AML-193 (cell line): Measurements from ENCODE around the gene FBXO24.
"Not testable (repeated sequence)": the region's sequence is repeated elsewhere in the genome, so short reads cannot be mapped to it uniquely, and the experiment has no call there.

Experiments used
- DNase-seq, 2 experiments: peaks; one replicate each; lab custom pipeline; 2025; lab: John Stamatoyannopoulos, UW

Gene FBXO24

GRCh38 chr7:100561491-100562194 lies 24.5 kb upstream of the FBXO24 start:
- DNase-seq: no peak

GRCh38 chr7:100562195-100563099 lies 23.7 kb upstream of the FBXO24 start:
- no peak for DNase-seq

GRCh38 chr7:100563100-100563564 lies 23.0 kb upstream of the FBXO24 start:
- DNase-seq: no peak

- peak; percentile 53 for DNase-seq
Observed at GRCh38 chr7:100563809-100564400, 22.2 kb upstream of the FBXO24 start.

GRCh38 chr7:100564405-100564804 lies 21.7 kb upstream of the FBXO24 start:
- DNase-seq: not testable (repeated sequence)

GRCh38 chr7:100565133-100565571 lies 21.0 kb upstream of the FBXO24 start:
- DNase-seq: no peak

GRCh38 chr7:100566018-100566531 lies 20.1 kb upstream of the FBXO24 start:
- no peak for DNase-seq

GRCh38 chr7:100567031-100567730 lies 18.9 kb upstream of the FBXO24 start:
- DNase-seq: no peak

GRCh38 chr7:100567751-100568175 lies 18.4 kb upstream of the FBXO24 start:
- DNase-seq: no peak

GRCh38 chr7:100568176-100568895 lies 17.8 kb upstream of the FBXO24 start:
- no peak for DNase-seq

GRCh38 chr7:100568896-100569844 lies 17.0 kb upstream of the FBXO24 start:
- peak; percentile 25 to 41 for DNase-seq

- no peak for DNase-seq
Observed at GRCh38 chr7:100570954-100571828, 14.9 kb upstream of the FBXO24 start.

- no peak for DNase-seq
Observed at GRCh38 chr7:100571829-100572116, 14.4 kb upstream of the FBXO24 start.

GRCh38 chr7:100572281-100572948 lies 13.7 kb upstream of the FBXO24 start:
- DNase-seq: no peak

GRCh38 chr7:100572949-100573675 lies 13.0 kb upstream of the FBXO24 start:
- no peak for DNase-seq

- DNase-seq: no peak
Observed at GRCh38 chr7:100573691-100574361, 12.3 kb upstream of the FBXO24 start, which contains the start of gene SAP25. SAP25 (minus strand) TSS chr7:100573900; CDS start chr7:100573742, 158 bp downstream.
